Activated naive CD4-positive, alpha-beta T cell (primary cell): Measurements from ENCODE around the gene CSGALNACT2.

ENCODE experiments used
- DNase-seq, 4 experiments: peaks; one replicate each; lab custom pipeline; 2025; lab: John Stamatoyannopoulos, UW

Gene CSGALNACT2

DNA sequence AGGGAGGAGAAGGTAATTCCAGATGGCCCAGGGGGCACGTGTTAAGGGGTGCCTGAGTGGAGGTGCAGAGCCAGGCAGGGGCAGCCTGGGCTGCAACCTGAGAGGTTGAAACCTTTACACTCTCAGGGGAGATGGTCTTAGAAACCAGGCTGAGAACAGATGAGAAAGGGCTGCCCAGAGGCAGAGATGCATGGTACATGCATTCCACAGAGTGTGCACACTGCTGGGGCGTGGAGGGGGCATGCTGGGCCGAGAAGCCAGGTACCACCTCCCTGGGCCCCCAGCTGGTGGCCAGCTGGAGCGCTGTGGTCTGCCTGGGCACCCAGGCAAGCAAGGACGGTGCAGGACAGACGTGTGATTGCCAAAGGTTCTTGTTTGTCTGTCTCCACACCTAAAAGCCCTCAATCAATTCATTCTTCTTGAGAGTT is 14.1 kb upstream of the CSGALNACT2 start:
- no peak for DNase-seq

DNA sequence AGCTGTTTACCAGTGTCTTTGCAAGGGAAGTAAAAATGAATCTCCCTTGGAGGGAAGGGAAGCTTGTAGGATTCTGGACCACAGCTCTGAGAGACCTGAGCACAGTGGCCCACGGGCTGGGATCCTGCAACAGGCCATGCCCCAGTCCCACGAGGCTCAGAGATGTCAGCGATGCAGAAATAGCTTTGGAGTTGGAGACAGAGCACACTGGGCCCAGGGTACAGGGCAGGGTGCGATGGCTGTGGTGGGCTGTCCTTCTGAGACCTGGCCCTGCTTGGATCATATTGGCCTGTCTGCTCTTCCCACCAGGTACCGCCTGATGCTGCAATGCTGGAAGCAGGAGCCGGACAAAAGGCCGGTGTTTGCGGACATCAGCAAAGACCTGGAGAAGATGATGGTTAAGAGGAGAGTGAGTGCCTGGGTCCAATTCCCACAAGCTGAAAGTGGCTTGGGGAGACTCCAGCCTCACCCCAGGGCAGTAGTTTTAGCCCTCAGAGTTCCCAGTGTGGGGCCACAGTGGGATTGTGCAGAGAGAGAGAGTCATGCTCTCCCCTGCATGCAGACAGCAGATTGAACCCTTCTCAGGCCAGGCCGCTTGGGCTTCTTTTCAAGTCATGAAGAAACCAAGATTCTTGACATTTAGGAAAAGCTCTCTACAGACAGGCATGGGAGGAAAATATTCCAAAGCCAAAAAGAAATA is 13.5 kb upstream of the CSGALNACT2 start:
- no peak for DNase-seq

DNA sequence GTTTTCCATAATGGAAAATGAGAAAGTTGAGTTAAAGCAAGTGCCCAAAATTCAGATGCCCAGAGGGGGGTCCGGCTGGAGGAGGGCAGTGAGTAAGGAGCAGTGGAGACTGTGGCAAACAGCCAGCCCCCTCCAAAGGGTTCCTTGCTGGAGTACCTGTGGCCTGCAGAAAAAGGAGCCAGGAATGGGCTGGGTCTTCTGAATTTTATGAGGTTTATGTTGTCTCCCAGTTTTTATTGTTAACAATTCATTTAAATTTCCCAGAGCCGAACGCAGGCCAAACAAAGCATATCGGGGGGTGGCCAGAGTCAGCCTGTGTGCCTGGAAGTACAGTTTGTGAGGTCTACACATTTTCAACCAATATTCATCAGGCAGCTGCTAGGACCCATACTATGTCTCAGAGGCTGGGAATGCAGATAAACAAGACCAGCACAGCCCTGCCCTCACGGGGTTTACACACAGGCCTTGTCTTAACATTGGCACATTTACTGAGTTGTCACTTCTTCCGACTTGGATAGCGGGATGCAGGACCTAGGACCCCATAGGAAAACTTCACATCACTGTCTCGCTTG is 12.9 kb upstream of the CSGALNACT2 start:
- DNase-seq, result no peak

GRCh38 chr10:43125881-43126731 is 12.1 kb upstream of the CSGALNACT2 start:
- DNase-seq, result no peak

DNA sequence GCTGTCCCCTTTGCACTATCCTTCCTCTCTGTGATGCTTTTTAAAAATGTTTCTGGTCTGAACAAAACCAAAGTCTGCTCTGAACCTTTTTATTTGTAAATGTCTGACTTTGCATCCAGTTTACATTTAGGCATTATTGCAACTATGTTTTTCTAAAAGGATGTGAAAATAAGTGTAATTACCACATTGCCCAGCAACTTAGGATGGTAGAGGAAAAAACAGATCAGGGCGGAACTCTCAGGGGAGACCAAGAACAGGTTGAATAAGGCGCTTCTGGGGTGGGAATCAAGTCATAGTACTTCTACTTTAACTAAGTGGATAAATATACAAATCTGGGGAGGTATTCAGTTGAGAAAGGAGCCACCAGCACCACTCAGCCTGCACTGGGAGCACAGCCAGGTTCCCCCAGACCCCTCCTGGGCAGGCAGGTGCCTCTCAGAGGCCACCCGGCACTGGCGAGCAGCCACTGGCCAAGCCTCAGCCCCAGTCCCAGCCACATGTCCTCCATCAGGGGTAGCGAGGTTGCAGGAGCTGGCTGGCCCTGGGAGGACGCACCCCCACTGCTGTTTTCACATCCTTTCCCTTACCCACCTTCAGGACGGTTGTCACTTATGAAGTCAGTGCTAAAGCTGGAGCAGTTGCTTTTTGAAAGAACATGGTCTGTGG is 11.4 kb upstream of the CSGALNACT2 start:
- DNase-seq, result no peak

DNA sequence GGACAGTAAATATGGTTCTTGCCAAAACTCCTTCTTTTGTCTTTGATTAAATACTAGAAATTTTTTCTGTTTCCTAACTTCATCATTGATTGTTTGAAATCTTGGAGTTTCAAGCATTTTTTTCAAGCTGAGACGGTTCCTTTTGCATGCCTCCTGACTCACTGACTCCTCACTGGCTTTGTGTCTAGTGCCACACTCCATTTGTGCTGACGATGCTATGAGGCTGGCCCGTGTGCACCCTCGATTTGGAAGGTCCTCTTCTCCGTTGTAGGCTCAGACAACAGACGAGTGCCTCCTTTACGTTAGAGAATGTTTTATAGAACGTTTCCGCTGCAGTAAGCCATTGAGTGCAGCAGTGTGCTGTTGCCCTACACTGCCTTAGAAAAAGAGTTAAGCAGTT is 10.8 kb upstream of the CSGALNACT2 start:
- DNase-seq, result no peak

DNA sequence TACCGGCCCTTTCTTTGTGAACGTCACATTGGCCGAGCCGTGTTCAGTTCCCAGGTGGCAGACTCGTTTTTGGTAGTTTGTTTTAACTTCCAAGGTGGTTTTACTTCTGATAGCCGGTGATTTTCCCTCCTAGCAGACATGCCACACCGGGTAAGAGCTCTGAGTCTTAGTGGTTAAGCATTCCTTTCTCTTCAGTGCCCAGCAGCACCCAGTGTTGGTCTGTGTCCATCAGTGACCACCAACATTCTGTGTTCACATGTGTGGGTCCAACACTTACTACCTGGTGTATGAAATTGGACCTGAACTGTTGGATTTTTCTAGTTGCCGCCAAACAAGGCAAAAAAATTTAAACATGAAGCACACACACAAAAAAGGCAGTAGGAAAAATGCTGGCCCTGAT is 9.9 kb upstream of the CSGALNACT2 start:
- no peak for DNase-seq

DNA sequence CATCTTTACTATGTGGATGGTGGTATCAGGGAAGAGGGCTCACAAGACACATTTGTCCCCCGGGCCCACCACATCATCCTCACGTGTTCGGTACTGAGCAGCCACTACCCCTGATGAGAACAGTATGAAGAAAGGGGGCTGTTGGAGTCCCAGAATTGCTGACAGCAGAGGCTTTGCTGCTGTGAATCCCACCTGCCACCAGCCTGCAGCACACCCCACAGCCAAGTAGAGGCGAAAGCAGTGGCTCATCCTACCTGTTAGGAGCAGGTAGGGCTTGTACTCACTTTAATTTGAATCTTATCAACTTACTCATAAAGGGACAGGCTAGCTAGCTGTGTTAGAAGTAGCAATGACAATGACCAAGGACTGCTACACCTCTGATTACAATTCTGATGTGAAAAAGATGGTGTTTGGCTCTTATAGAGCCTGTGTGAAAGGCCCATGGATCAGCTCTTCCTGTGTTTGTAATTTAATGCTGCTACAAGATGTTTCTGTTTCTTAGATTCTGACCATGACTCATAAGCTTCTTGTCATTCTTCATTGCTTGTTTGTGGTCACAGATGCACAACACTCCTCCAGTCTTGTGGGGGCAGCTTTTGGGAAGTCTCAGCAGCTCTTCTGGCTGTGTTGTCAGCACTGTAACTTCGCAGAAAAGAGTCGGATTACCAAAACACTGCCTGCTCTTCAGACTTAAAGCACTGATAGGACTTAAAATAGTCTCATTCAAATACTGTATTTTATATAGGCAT is 9.1 kb upstream of the CSGALNACT2 start:
- DNase-seq, result no peak

DNA sequence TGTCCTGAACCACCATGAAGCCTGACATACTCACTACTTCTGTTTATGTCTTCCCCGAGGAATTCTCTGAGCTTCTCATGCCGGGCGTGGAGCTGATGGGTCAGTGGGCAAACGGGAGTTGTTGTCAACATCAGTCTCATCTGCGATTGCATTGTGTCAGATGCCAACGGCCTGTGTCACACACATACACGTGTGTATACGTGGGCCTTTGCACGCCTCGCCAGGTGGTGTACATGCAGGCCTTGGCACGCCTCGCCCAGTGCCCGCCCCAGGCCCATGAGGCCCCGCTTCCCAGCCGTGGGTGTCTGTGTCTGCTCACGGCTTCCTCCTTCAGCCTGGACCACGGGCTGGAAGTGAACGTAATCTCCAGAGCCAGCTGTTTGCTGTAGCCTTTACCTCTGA is 7.5 kb upstream of the CSGALNACT2 start:
- DNase-seq, result no peak

DNA sequence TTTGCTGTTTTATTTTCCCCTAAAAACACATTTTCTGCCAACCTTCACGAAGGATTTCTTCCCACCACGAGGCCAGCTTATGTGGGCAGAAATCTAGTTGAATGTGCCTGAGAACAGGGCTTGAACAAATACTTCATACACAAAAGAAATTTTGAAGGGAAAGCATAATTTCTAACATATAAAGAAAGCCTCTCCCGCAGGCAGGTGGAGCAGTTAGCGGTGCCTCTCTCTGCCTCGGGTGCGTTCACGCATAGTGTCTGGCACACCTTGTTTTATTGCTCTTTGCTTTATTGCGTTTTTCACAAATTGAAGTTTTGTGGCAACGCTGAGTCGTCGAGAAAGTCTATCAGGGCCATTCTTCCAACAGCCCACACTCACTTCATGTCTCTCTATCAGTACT is 7.0 kb upstream of the CSGALNACT2 start:
- no peak for DNase-seq

GRCh38 chr10:43131906-43132305 is 6.3 kb upstream of the CSGALNACT2 start:
- no peak for DNase-seq

GRCh38 chr10:43132867-43133787 is 5.1 kb upstream of the CSGALNACT2 start:
- no peak for DNase-seq

DNA sequence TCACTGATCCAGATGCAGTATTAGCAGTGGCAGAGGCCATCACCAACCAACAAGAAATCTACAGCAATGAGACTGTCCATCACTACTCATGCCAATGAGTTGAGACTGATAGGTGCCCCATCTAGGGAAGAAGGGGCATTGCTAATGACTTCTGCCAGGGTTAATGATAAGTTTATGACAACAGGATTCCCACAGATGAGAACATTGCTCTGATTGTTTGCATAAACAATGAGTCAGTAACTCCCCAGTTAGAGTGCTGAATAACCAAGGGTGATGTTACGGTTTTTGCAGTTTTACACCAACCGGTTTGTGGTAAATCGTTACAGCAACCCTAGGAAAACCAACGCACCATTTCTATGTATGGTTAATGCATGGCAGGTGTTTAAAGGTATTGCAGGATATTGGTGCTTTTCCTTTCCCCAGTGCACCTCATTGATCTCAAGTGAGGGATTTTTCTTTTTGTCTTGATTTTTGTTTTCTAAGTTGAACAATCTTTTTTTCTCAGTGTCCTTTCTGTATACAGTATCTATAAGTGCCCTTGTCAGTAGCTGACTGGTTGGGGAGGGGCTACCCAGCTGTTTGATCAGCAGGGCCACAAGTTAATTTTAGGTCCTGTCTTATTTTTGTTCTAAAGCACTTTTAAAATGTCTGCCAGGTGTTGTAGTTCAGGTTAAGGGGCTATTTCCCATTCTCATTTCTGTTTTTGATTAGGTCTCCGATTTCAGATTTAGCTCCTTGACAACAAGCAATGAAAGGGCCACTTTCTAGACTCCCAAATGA is 3.9 kb upstream of the CSGALNACT2 start:
- DNase-seq, result no peak

- no peak for DNase-seq
Measured at GRCh38 chr10:43135064-43135463, 3.2 kb upstream of the CSGALNACT2 start.

DNA sequence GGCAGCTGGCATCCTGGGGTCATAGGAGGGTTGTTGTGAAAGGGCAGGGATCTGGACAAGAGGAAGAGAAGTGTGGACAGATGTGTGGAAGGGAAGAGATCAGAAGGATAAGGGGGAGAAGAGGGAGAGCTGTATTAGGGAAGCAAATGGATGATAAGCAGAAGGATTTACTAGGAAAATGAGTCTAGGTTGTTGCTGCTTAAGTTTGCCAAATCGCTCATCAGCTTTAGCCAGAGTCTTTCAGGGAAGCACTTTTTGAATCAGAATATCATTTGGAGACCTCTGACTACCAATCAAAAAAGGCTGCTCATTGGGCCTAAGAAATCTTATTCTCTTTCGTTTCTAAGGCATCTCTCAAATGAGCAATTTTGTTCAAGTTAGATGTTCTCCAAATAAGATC is 2.6 kb upstream of the CSGALNACT2 start:
- DNase-seq, result no peak

- no peak for DNase-seq
Measured at GRCh38 chr10:43136432-43136831, 1.8 kb upstream of the CSGALNACT2 start.

GRCh38 chr10:43136995-43137716 is 1.1 kb upstream of the CSGALNACT2 start:
- no peak for DNase-seq

DNA sequence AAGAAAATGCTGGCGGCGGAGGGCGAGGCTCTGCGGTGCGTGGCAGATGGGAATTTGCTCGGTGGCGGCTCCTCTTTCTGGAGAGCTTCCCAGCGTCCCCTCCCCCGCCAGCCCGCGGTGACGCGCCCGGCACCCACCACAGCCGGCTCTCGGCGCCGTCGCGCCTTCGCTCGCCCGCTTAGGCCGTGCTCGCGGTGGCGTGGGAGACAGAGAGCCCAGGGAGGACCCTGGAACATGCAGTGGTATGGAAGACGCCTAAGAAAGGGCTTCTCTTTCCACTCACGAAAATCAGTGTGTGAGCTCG is 576 bp upstream of the CSGALNACT2 start:
- no peak for DNase-seq

- DNase-seq, result peak in 3 of 4 experiments; percentile 23 to 43 (median 32)
Measured at GRCh38 chr10:43138757-43139241, 554 bp downstream of the CSGALNACT2 start.
